DMS 273 treated with DMSO at 0.1 percent for 48 hours (cell line): ENCODE data around the gene ANKRD29.

Experiments used
- DNase-seq: peaks from one replicate; lab custom pipeline; 2025; lab: John Stamatoyannopoulos, UW

The ANKRD29 gene

DNA sequence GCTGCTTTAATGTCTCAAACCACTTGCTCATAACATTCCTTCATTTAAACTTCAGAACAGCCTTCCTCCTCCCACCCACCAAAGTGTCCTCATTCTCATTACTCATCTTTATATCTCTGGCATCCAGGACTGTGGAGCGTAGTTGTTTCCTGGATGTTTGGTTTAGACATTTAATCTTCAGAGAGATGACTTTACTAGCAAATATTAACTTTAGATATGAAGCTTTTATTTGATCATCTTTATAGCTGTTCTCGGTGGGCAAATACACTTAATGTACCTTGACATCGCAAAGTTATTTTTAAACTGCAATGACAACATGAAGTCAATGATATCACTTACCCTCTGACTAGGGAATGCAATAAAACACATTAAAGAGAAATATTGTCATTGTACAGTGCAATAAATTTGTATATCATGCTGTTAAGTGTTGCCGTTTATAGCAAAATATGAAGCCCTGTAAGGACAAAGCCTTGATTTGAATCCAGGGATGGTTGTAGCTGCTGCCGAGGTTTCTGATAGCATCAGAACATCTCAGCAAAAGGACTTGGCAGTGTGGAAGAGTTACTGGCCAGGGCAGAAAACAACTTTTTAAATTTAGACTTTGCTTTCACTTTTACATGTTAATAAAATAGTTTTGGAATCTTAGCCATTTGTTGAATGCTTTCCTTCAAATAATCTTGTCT, 21.9 kb upstream of the ANKRD29 start:
- DNase-seq, result no peak

DNA sequence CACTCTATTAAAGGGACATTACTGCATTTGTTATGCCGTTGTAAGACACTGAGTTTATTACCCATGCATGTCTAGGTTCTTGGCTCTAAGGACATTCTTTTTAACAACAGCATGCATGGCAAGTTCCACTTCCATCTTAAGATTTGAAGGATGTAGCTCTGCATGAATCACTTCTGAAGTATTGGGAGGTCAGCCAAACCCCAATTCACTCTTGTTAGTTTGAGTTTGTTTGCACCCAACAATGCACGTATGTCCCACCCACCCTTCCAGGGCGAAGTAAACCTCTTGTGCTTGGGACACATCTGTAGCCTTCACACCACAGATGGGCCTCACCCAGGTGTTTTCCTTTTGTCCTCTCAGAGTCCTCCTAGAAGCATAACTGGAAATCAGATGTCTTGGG, 21.0 kb upstream of the ANKRD29 start:
- no peak for DNase-seq

DNA sequence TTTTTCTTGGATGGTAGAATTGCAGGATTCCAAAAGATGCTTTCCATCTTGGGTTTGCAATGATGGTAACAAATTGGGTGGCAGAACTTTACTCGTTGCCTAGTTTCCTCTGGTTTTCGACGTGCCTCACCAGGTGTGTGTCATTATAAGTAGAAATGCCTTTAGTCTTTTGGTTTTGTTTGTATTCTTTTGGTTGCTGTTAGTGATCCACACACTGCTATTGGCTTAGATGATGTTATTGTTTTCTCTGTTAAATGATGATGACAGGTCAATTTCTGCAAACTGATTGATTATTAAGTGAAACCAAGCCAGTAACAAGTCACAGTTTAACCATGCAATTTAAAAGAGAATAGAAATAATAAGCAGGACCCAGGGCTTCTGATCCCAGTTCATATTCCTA, 20.4 kb upstream of the ANKRD29 start:
- DNase-seq, result no peak

DNA sequence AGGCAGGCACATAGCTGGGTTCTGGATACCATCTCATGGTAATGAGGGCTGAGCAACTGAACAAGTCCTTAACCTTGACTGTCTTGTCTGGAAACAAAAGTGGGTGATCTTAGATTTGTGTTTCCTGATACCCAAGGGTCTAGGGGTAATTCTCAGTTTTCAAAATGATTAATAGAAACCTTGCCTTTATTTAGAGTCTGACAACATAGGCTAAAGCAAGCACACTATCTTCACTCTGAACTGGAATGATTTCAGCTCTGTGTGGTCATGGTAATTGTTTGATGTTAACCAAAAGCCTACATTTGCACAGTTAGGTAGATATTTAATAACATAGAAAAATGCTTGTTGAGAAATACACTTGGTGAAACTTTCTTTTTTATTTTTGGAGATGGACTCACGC, 19.8 kb upstream of the ANKRD29 start:
- no peak for DNase-seq

DNA sequence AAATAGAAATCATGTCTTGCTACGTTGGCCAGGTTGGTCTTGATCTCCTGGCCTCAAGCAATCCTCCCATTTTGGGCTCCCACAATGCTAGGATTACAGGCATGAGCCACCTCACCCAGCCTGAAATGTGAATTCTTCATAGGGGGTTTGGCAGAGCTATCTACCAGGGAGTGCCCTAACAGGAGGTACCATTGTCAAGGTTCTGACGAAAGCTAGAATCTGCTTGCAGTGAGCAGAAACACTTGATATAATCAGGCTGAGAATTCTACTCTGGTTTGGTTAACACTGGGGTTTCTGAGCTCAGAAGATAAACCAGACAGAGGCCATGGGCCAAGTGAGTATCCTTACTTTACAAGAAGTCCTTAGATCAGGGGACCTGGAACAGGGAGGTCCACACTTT, 19.3 kb upstream of the ANKRD29 start:
- no peak for DNase-seq

DNA sequence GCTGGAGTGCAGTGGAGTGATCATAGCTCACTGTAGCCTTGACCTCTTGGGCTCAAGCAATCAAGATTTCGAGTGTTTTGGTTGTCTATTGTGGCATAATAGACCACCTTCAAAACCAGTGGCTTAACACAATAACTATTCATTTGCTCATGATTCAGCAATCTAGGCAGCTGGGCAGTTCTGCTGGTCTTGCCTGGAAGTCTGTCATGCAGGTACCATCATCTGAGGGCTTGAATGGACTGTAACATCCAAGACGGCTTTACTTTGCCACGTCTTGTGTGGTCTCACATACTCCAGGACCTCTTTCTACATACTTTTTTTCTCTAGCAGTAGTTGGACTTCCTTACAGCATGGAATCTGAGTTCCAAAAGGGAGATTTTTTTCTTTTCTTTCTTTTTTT, 13.2 kb upstream of the ANKRD29 start:
- DNase-seq, result no peak

DNA sequence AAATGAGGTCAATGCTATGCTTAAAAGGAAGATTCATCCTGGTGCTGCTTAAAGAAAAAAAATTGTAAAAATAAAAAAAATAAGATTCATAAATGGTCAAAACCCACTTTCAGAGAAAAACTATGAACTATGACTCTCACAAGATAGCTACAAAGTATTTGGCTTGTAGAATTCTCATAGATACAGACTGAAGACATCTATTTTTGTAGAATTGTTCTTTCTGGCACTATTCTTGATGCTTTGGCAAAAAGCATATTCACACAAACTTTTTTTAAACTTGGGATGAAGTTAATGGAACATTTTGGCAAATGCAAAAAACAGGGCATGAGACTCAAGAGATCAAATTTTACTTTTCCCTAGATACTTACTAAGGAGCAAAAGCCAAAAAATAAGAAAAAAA, 12.5 kb upstream of the ANKRD29 start:
- DNase-seq, result no peak

DNA sequence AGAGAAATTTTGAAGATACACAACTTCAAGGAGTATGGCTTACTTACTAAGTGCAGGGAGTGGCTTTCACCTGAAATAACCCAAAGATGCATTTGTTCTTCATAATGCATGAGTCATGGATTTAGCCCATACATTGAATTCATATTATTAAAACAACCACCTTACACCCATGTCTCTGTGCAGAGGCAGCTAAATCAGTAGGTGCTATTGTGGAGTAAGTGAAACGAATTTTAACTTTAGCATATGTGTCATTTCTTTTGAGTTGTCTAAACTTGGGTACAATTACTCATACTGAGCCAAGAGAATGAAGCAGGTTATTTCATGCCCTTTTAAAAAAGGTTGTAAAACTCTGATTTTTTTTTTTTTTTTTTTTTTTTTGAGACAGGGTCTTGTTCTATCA, 11.0 kb upstream of the ANKRD29 start:
- no peak for DNase-seq

DNA sequence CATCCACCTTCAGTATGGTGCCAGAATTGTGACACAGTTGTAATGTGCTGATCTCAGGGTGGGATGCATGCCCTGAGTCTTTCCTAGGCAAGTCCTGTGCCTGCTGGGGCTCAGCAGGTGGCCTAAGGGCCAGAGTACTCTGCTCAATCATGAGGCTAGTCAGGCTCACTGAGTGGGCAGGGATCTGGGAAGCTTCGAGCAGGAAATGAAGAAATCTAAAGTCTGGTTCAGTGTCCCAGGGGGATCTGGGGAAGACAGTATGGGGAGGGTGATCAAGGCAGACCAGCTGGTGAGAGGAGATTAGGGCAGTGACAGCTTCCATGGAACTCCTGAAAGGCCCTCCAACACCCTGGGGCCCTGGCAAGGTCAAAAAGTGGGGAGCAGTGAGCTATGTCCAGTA, 8.9 kb upstream of the ANKRD29 start:
- no peak for DNase-seq

DNA sequence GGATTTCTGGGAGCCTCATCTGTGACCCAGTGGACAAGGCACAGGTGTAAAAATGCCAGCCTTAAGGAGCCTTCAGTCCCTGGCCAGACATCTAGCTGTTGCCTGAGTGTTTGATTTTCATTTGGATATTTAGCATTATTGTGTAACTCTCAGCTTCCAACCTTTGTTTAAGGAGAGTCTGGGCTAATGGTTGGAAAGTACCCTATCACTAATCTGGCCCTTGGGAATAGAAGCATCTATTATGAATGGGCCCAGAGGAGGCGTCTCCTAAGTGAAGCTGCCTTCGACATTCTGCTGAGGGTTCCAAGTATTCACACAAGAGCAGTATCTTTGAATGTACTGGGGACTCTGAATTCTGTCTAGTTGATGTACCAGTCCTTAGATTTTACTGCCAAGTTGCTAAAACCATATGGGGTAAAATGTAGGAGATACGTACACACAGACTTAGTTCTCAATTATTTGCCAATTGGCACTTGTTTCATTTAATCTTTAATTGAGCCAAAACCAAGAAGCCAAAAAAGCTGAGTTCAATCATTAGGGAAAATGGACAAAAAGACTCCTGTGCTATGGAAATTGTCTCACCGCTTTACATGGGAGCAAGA, 7.2 kb upstream of the ANKRD29 start:
- DNase-seq, result no peak

DNA sequence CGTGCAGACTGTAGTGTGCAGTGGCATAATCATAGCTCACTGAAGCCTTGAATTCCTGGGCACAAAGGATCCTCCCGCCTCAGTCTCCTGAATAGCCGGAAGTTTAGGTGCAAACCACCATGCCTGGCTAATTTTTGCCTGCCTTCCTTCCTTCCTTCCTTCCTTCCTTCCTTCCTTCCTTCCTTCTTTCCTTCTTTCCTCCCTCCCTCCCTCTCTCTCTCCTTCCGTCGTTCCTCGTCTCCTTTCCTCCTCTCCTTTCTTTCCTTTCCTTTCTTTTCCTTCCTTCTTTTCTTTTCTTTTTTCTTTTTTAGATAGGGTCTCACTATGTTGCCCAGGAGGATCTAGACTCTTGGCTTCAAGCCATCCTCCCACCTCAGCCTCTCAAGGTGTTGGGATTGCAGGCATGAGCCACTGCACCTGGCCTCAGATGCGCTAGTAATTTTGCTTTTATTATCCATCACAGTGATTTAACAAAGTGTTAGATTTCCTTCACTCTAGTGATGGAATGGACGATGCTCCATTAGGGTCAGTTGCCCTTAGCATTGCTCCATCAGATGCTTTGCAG, 6.6 kb upstream of the ANKRD29 start:
- no peak for DNase-seq

DNA sequence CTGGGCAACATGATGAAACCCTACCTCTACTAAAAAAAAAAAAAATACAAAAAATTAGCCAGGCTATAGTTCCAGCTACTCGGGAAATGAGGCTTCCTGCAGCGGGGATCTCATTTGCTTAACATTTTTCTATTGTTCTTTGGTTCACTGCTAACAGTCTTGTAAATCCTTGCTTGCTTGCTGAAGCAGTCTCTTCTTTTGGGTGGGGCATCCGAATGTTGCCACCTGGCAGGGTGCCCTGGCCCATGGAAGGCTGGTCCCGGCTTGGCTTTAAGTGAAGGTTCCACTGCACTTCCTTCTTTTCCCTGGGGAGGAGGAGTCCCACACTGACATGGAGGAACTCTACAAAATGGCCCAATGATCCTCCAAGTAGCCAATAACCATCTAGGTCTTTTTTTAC, 6.0 kb upstream of the ANKRD29 start:
- no peak for DNase-seq

DNA sequence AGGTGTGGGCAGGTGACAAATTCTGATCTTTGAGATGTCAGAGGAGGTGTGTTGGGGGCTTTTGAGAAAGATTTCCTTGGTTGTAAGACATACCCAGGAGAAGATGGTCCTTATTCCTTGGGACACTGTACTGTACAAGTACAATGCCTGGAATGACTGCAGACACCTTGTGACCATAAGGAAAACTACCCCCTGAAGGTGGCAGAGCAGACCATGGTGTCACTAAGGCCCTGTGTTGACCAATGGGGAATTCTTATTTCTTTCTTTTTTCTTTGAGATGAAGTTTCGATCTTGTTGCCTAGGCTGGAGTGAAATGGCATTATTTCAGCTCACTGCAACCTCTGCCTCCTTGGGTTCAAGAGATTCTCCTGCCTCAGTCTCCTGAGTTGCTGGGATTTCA, 4.4 kb upstream of the ANKRD29 start:
- no peak for DNase-seq

DNA sequence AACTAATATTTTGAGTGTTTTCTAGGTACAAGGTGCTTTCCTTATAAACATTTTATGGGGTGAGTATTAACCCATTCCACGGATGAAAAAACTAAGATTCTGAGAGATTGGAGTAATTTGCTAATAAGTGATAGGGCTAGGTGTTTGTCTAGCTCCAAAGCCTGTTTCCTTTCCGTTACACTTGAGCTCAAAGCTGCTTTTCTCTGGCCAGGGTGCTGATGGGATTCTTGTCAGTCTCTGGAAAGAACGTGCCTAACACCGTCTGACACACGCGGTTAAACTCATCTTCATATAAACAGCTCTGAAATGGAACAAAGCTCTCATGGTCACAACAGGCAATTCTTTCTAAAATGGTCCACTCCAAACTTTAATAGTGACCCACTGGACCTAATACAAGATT, 2.0 kb upstream of the ANKRD29 start:
- DNase-seq, result no peak

DNA sequence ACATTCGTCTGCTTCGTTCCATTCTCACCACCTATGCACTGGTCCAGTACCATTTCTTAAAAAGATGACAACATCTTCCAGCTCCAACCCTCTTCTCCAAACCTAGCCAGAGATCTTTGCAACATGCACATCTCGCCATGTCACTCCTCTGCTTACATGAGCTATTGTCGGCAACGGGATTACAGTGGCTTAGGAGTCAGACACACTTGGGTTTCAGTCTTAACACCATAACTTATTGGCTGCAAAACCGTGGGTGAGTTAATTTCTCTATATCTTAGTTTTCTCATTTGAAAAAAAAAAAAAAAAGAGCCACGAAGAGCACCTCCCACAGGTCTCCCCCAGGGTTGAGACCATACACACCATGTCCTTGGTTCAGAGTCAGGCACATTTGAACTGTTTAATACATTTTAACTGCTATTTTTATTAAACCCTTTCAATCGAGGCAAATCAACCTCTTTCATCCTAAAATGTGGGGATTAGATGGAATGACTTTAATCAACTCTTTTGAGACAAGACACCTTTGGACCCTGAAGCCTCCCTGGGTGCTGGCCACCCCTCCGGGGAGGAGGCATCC, 889 bp downstream of the ANKRD29 start:
- no peak for DNase-seq

DNA sequence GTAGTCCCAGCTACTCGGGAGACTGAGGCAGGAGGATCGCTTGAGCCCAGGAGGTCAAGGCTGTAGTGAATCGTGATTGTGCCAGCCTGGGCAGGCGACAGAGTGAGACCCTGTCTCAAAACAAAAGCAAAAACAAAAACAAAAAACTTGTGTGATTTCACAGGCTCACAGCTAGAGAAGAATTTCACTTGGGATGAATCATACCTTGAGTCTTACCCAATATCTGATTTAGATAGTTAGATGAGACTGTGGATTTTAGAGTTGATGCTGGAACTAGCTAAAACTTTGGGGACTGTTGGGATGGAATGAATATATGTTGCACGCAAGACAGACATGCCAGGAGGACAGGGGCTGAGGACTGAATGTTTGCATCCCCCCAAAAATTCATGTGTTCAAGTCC, 4.4 kb downstream of the ANKRD29 start:
- no peak for DNase-seq

DNA sequence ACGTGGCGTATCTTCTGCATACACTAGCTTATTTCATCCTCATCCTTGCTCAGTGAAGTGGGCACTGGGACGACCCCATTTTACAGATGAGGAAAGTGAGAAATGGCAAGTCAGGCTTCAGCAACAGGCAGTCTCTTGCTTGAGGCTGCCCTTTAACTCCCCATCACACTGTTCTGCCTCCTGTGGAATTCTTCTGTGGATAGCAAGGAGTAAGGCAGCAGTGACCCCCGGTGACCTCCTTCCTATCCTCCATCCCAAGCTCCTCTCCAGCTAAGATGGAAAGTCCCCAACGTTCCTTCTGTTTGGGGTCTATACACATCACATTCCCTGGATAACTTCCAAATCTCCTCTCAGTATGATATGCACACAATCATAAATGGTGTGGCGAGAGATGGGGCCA, 10.5 kb downstream of the ANKRD29 start:
- no peak for DNase-seq

DNA sequence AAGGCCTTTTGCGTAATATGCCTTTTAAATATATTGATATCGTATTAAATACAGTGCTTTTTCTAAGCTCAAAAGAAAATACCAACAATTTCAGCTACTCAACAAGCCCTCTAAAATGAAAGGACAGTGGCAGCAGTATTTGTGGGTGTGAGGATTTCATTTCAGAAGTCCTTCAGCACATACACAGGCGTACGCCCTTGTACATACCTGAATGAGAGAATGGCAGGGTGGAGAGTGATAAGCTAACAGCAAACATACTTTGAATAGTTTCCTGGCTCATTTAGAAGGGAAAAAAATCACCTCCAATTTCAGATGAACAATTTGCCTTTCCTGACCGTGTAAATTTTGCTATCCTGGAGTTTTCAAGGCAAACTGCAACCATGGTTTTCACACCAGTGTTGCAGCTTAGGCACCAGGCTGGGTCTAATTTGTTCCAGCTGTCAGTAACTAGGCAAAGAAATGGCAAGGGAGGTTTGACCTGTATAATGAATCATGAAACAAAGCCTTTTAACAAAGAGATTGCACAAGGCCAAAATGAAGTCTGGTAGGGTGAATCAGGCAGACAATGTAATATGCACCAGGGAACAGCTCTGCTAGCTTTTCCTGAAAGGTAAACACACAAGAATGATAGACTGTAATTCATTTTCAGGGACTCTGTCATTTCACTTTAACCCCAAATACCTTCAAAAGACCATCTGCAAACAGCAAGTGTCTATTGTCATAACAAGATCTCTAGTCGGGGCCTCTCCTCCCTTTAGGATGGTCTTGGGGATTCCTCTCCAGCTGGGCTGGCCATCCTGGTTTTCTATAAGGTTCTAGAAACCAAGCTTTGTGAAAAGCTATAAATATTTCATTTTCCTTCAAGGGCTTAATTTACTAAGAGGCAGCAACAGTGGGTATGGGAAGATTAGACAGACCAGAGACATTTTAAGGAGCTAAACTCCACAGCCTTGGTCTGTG, 11.5 kb downstream of the ANKRD29 start:
- DNase-seq, result no peak

DNA sequence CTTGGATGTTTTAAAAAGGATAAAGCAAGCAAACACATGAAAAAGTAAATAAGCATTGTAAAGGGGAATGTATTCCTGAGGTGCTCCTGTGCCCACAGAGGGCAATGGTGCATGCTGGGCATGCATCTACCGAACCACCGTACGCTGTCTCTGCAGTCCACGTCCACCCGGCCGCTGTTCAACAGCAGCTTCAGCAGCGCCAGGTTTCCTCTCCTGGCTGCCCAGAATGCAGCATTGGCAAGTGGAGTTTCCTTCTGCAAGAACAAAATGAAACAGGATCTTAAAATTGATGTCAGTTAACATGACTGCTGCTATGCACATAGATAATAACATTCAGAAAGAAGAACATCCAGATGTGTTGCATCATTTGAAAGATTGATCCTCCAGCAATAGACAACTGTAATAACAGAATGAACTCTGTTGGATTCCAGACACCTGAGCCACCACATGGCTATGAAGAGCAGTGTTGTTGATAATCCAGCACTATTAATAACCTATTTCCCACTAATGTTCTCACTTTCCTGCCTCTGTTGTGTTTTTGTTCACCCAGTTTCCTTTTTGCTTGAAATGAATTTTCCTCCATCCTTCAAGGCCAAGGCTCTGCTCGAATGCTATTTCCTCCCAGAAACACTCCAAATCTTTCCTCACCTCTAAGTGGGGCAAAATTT, 13.6 kb downstream of the ANKRD29 start:
- DNase-seq, result no peak

DNA sequence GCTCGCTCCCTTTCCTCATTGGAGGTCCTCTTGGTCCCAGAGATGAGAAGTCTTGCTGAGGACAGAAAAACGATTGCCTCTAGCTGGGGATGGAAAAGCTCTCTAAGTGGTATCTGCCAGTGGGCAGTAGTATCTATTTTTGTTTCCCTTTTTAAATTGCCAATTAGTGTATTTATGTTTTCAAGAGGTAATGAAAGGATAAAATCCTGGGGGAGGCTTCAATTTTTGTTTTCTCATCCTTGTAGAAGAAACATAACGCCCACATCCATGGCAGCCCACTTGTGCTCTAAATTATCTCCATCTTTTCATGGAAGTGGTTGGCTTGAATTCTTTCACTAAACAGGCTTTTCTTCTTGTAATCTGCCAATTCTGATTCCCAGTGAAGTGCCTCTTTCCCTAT, 14.3 kb downstream of the ANKRD29 start:
- no peak for DNase-seq

DNA sequence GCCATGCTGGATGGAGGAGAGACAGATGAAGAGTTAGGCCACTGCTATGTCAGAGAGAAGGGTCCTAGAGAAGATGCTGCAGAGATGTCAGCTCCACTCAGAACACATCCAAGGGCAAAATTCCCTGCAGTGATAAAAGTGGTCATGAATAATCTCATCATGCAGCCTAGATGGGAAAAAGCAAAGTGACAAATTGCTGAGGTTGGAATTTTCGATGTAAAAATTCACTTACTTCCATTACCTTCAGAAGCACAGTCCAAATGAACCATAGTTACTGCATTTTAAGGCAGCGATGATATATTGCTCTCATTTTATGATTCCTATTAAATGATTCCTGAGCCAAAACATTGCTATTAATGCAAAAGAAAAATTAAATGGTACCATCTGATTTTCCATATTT, 16.4 kb downstream of the ANKRD29 start:
- DNase-seq, result no peak
